ENCODE results near the gene GRWD1.

The GRWD1 gene

DNA sequence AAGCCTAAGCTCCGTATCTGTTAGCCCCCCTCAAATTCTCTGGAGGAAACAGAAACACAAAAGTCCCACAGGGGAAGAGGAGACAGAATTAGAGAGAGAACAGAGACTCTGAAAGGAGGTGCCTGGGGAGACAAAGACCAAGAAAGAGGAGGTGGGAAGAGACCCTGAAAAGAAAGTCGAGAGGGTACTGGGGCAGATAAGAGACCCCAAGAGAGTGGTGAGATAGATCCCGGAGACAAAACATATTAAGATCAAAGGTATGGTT, 915 bp upstream of the GRWD1 start:
- peak overlapping the region; percentile 0 to 68 for H3K9ac ChIP-seq (ENCODE audit: low read depth in 1 of 2, low read length in 2 of 2)
- H3K4me1 ChIP-seq (ENCODE audit: control insufficient read depth in 1 of 2, insufficient read depth in 2 of 2, low read length in 2 of 2): peaks cover 12 to 22% of the 10 kb centered on the region in 2 donors
- H3K27ac ChIP-seq (ENCODE audit: low read depth, low read length): no peak overlapping the region
- peaks cover 22 to 23% of the 10 kb centered on the region in 2 donors for H3K27me3 ChIP-seq (ENCODE audit: control insufficient read depth in 1 of 2, insufficient read depth in 2 of 2, low read length in 2 of 2)
- peaks cover 4 to 26% of the 10 kb centered on the region in 2 donors for H3K36me3 ChIP-seq (ENCODE audit: control insufficient read depth in 1 of 2, insufficient read depth in 2 of 2, low read length in 2 of 2)
- H3K9me3 ChIP-seq (ENCODE audit: control insufficient read depth in 1 of 2, low read length in 2 of 2): no peaks in the 10 kb centered on the region
- H3K4me3 ChIP-seq (ENCODE audit: low read depth in 1 of 2, low read length in 2 of 2): peak overlapping the region; percentile 92 to 98

GRCh38 chr19:48445256-48445605, 552 bp upstream of the GRWD1 start:
- peak overlapping the region; percentile 92 to 98 for H3K4me3 ChIP-seq (ENCODE audit: low read depth in 1 of 2, low read length in 2 of 2)
- peaks cover 12 to 22% of the 10 kb centered on the region in 2 donors for H3K4me1 ChIP-seq (ENCODE audit: control insufficient read depth in 1 of 2, insufficient read depth in 2 of 2, low read length in 2 of 2)
- peaks cover 8 to 29% of the 10 kb centered on the region in 2 donors for H3K36me3 ChIP-seq (ENCODE audit: control insufficient read depth in 1 of 2, insufficient read depth in 2 of 2, low read length in 2 of 2)
- H3K9ac ChIP-seq (ENCODE audit: low read depth in 1 of 2, low read length in 2 of 2): peak overlapping the region; percentile 68 to 80
- H3K27ac ChIP-seq (ENCODE audit: low read depth, low read length): no peak overlapping the region
- peaks cover 22 to 23% of the 10 kb centered on the region in 2 donors for H3K27me3 ChIP-seq (ENCODE audit: control insufficient read depth in 1 of 2, insufficient read depth in 2 of 2, low read length in 2 of 2)
- H3K9me3 ChIP-seq (ENCODE audit: control insufficient read depth in 1 of 2, low read length in 2 of 2): no peaks in the 10 kb centered on the region

DNA sequence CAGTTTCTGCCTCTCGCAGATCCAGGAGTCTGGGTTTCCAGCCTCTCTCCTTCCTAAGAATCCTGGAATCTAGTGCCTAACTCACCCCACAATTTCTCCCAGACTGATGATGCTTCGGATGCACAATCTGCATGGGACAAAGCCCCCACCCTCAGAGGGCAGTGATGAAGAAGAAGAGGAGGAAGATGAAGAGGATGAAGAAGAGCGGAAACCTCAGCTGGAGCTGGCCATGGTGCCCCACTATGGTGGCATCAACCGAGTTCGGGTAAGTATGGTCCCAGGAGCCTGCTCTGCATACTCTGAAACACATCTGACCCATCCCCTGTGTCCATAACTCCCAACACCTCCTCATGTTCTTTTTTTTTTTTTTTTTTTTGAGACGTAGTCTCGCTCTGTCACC, 796 bp downstream of the GRWD1 start:
- no peak overlapping the region for H3K27ac ChIP-seq (ENCODE audit: low read depth, low read length)
- peak overlapping the region; percentile 68 to 80 for H3K9ac ChIP-seq (ENCODE audit: low read depth in 1 of 2, low read length in 2 of 2)
- peaks cover 12 to 22% of the 10 kb centered on the region in 2 donors for H3K4me1 ChIP-seq (ENCODE audit: control insufficient read depth in 1 of 2, insufficient read depth in 2 of 2, low read length in 2 of 2)
- no peaks in the 10 kb centered on the region for H3K9me3 ChIP-seq (ENCODE audit: control insufficient read depth in 1 of 2, low read length in 2 of 2)
- H3K36me3 ChIP-seq (ENCODE audit: control insufficient read depth in 1 of 2, insufficient read depth in 2 of 2, low read length in 2 of 2): peaks cover 21 to 43% of the 10 kb centered on the region in 2 donors
- H3K4me3 ChIP-seq (ENCODE audit: low read depth in 1 of 2, low read length in 2 of 2): peak overlapping the region; percentile 92 to 98
- peaks cover 20% of the 10 kb centered on the region in 2 donors for H3K27me3 ChIP-seq (ENCODE audit: control insufficient read depth in 1 of 2, insufficient read depth in 2 of 2, low read length in 2 of 2)

GRCh38 chr19:48448563-48448962, 2.8 kb downstream of the GRWD1 start:
- peaks cover 12 to 22% of the 10 kb centered on the region in 2 donors for H3K4me1 ChIP-seq (ENCODE audit: control insufficient read depth in 1 of 2, insufficient read depth in 2 of 2, low read length in 2 of 2)
- H3K4me3 ChIP-seq (ENCODE audit: low read depth in 1 of 2, low read length in 2 of 2): no peak overlapping the region
- H3K27me3 ChIP-seq (ENCODE audit: control insufficient read depth in 1 of 2, insufficient read depth in 2 of 2, low read length in 2 of 2): peaks cover 12% of the 10 kb centered on the region in 2 donors
- peaks cover 28 to 59% of the 10 kb centered on the region in 2 donors for H3K36me3 ChIP-seq (ENCODE audit: control insufficient read depth in 1 of 2, insufficient read depth in 2 of 2, low read length in 2 of 2)
- H3K9me3 ChIP-seq (ENCODE audit: control insufficient read depth in 1 of 2, low read length in 2 of 2): no peaks in the 10 kb centered on the region
- no peak overlapping the region for H3K27ac ChIP-seq (ENCODE audit: low read depth, low read length)
- H3K9ac ChIP-seq (ENCODE audit: low read depth in 1 of 2, low read length in 2 of 2): no peak overlapping the region

DNA sequence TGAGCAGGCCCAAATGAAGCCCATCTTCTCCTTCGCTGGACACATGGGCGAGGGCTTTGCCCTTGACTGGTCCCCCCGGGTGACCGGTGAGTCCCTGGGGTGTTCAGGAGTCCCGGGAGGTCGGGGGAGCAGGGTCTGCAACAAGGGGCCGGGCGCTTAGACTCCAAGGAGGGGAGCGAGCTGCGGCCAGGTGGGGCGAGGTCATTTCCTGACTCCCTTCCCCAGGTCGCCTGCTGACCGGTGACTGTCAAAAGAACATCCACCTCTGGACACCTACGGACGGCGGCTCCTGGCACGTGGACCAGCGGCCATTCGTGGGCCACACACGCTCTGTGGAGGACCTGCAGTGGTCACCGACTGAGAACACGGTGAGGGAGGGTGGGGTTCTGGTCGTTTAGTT, 4.7 kb downstream of the GRWD1 start:
- H3K9ac ChIP-seq (ENCODE audit: low read depth in 1 of 2, low read length in 2 of 2): no peak overlapping the region
- H3K27me3 ChIP-seq (ENCODE audit: control insufficient read depth in 1 of 2, insufficient read depth in 2 of 2, low read length in 2 of 2): no peaks in the 10 kb centered on the region
- H3K4me3 ChIP-seq (ENCODE audit: low read depth in 1 of 2, low read length in 2 of 2): no peak overlapping the region
- H3K27ac ChIP-seq (ENCODE audit: low read depth, low read length): no peak overlapping the region
- H3K9me3 ChIP-seq (ENCODE audit: control insufficient read depth in 1 of 2, low read length in 2 of 2): no peaks in the 10 kb centered on the region
- peaks cover 7% of the 10 kb centered on the region in 2 donors for H3K4me1 ChIP-seq (ENCODE audit: control insufficient read depth in 1 of 2, insufficient read depth in 2 of 2, low read length in 2 of 2)
- peaks cover 29 to 71% of the 10 kb centered on the region in 2 donors for H3K36me3 ChIP-seq (ENCODE audit: control insufficient read depth in 1 of 2, insufficient read depth in 2 of 2, low read length in 2 of 2)

GRCh38 chr19:48450863-48451262, 5.1 kb downstream of the GRWD1 start:
- H3K4me3 ChIP-seq (ENCODE audit: low read depth in 1 of 2, low read length in 2 of 2): no peak overlapping the region
- H3K9me3 ChIP-seq (ENCODE audit: control insufficient read depth in 1 of 2, low read length in 2 of 2): no peaks in the 10 kb centered on the region
- H3K36me3 ChIP-seq (ENCODE audit: control insufficient read depth in 1 of 2, insufficient read depth in 2 of 2, low read length in 2 of 2): peaks cover 33 to 75% of the 10 kb centered on the region in 2 donors

DNA sequence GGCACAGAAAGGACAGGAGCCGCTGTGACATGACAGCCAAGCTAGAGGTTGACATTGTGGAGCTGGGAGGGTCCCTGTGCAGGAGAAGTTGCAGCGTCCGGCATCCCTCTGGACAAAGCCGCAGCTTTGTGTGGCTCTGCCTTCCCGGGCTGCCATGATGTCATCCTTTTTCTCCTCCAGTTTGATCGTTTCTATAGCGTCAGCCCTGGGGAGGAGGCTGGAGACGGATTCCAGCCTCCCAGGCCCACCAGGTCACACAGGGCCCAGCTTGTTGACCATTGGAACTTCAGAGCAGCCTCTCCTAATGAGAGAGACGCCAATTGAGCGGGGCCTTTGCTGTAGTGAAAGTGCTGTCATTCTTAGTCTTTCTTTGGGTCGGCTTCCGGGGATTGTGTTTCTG, 5.8 kb downstream of the GRWD1 start:
- Histone ChIP-seq H3K4me3 (ENCODE audit: low read depth in 1 of 2, low read length in 2 of 2) (no peak overlapping the region), H3K27ac (ENCODE audit: low read depth, low read length) (no peak overlapping the region), H3K36me3 (ENCODE audit: control insufficient read depth in 1 of 2, insufficient read depth in 2 of 2, low read length in 2 of 2) (peaks cover 35 to 80% of the 10 kb centered on the region in 2 donors), H3K9ac (ENCODE audit: low read depth in 1 of 2, low read length in 2 of 2) (no peak overlapping the region), H3K4me1 (ENCODE audit: control insufficient read depth in 1 of 2, insufficient read depth in 2 of 2, low read length in 2 of 2) (peaks cover 2% of the 10 kb centered on the region in 2 donors), H3K27me3 (ENCODE audit: control insufficient read depth in 1 of 2, insufficient read depth in 2 of 2, low read length in 2 of 2) (no peaks in the 10 kb centered on the region), H3K9me3 (ENCODE audit: control insufficient read depth in 1 of 2, low read length in 2 of 2) (no peaks in the 10 kb centered on the region)

More at GRCh38 chr19:48450863-48451262, 5.1 kb downstream of the GRWD1 start:
- Histone ChIP-seq H3K27ac (ENCODE audit: low read depth, low read length) (no peak overlapping the region), H3K9ac (ENCODE audit: low read depth in 1 of 2, low read length in 2 of 2) (no peak overlapping the region), H3K4me1 (ENCODE audit: control insufficient read depth in 1 of 2, insufficient read depth in 2 of 2, low read length in 2 of 2) (peaks cover 7% of the 10 kb centered on the region in 2 donors), H3K27me3 (ENCODE audit: control insufficient read depth in 1 of 2, insufficient read depth in 2 of 2, low read length in 2 of 2) (no peaks in the 10 kb centered on the region)

GRCh38 chr19:48452289-48453190, 6.8 kb downstream of the GRWD1 start:
- Histone ChIP-seq H3K4me1 (ENCODE audit: control insufficient read depth in 1 of 2, insufficient read depth in 2 of 2, low read length in 2 of 2) (no peaks in the 10 kb centered on the region), H3K9me3 (ENCODE audit: control insufficient read depth in 1 of 2, low read length in 2 of 2) (no peaks in the 10 kb centered on the region), H3K36me3 (ENCODE audit: control insufficient read depth in 1 of 2, insufficient read depth in 2 of 2, low read length in 2 of 2) (peaks cover 35 to 79% of the 10 kb centered on the region in 2 donors), H3K27me3 (ENCODE audit: control insufficient read depth in 1 of 2, insufficient read depth in 2 of 2, low read length in 2 of 2) (no peaks in the 10 kb centered on the region), H3K27ac (ENCODE audit: low read depth, low read length) (no peak overlapping the region), H3K4me3 (ENCODE audit: low read depth in 1 of 2, low read length in 2 of 2) (no peak overlapping the region), H3K9ac (ENCODE audit: low read depth in 1 of 2, low read length in 2 of 2) (no peak overlapping the region)

GRCh38 chr19:48454150-48454730, 8.5 kb downstream of the GRWD1 start:
- no peak overlapping the region for H3K4me3 ChIP-seq (ENCODE audit: low read depth in 1 of 2, low read length in 2 of 2)
- no peak overlapping the region for H3K9ac ChIP-seq (ENCODE audit: low read depth in 1 of 2, low read length in 2 of 2)
- no peak overlapping the region for H3K27ac ChIP-seq (ENCODE audit: low read depth, low read length)
- H3K4me1 ChIP-seq (ENCODE audit: control insufficient read depth in 1 of 2, insufficient read depth in 2 of 2, low read length in 2 of 2): no peaks in the 10 kb centered on the region
- H3K36me3 ChIP-seq (ENCODE audit: control insufficient read depth in 1 of 2, insufficient read depth in 2 of 2, low read length in 2 of 2): peaks cover 31 to 62% of the 10 kb centered on the region in 2 donors
- H3K9me3 ChIP-seq (ENCODE audit: control insufficient read depth in 1 of 2, low read length in 2 of 2): no peaks in the 10 kb centered on the region
- no peaks in the 10 kb centered on the region for H3K27me3 ChIP-seq (ENCODE audit: control insufficient read depth in 1 of 2, insufficient read depth in 2 of 2, low read length in 2 of 2)

GRCh38 chr19:48455171-48455907, 9.6 kb downstream of the GRWD1 start, which contains the start of gene KCNJ14:
Gene KCNJ14, plus strand, starts transcription at chr19:48455574. Its CDS starts 6,151 bp downstream, at chr19:48461725.
- H3K27ac ChIP-seq (ENCODE audit: low read depth, low read length): no peak within 1 kb of the TSS
- no peak within 1 kb of the TSS for H3K4me3 ChIP-seq (ENCODE audit: low read depth in 1 of 2, low read length in 2 of 2)
- H3K27me3 ChIP-seq (ENCODE audit: control insufficient read depth in 1 of 2, insufficient read depth in 2 of 2, low read length in 2 of 2): no peaks in the 10 kb centered on the region
- H3K9me3 ChIP-seq (ENCODE audit: control insufficient read depth in 1 of 2, low read length in 2 of 2): no peaks in the 10 kb centered on the region
- H3K9ac ChIP-seq (ENCODE audit: low read depth in 1 of 2, low read length in 2 of 2): no peak within 1 kb of the TSS
- peaks cover 27 to 52% of the 10 kb centered on the region in 2 donors for H3K36me3 ChIP-seq (ENCODE audit: control insufficient read depth in 1 of 2, insufficient read depth in 2 of 2, low read length in 2 of 2)
- no peaks in the 10 kb centered on the region for H3K4me1 ChIP-seq (ENCODE audit: control insufficient read depth in 1 of 2, insufficient read depth in 2 of 2, low read length in 2 of 2)

All from duodenal mucosa (tissue), 2 donors.